GM18499 (cell line): ENCODE results near the gene SEPTIN14.
"Not testable (repeated sequence)": the region's sequence is repeated elsewhere in the genome, so short reads cannot be mapped to it uniquely, and the experiment has no call there.

Experiments
- ATAC-seq: cut with Tn5 transposase; IDR thresholded peaks from one replicate; pipeline ENCODE4 v1.9.1; 2021; ENCODE audit warnings: moderate number of reproducible peaks; ENCODE audit not compliant: insufficient read depth, unreplicated experiment

SEPTIN14 gene

GRCh38 chr7:55786901-55787300, 75.7 kb downstream of the SEPTIN14 start:
- ATAC-seq: no peak

GRCh38 chr7:55785444-55785843, 77.1 kb downstream of the SEPTIN14 start:
- ATAC-seq: not testable (repeated sequence)

GRCh38 chr7:55784151-55784550, 78.4 kb downstream of the SEPTIN14 start:
- no peak for ATAC-seq

GRCh38 chr7:55778631-55779030, 83.9 kb downstream of the SEPTIN14 start:
- no peak for ATAC-seq

- no peak for ATAC-seq
Measured at GRCh38 chr7:55776196-55776595, 86.4 kb downstream of the SEPTIN14 start.

- no peak for ATAC-seq
Measured at GRCh38 chr7:55775051-55775420, 87.5 kb downstream of the SEPTIN14 start.

GRCh38 chr7:55774327-55775050, 88.1 kb downstream of the SEPTIN14 start:
- no peak for ATAC-seq

GRCh38 chr7:55770778-55771177, 91.8 kb downstream of the SEPTIN14 start:
- ATAC-seq: no peak

- not testable (repeated sequence) for ATAC-seq
Measured at GRCh38 chr7:55753274-55753862, 109.2 kb downstream of the SEPTIN14 start.

- ATAC-seq: not testable (repeated sequence)
Measured at GRCh38 chr7:55744706-55745105, 117.8 kb downstream of the SEPTIN14 start.
